Fibroblast of mammary gland (primary cell): ENCODE data around the gene PRKN.

Experiments used
- DNase-seq: peaks from one replicate; pipeline ENCODE4 v3.0.0-alpha.2; 2010; ENCODE audit warnings: low read depth
- H3K4me3 ChIP-seq: 2 replicates; pipeline ENCODE4 v1.5.1; 2011; ENCODE audit warnings: low read depth, mild to moderate bottlenecking, low read length, moderate library complexity; ENCODE audit not compliant: control insufficient read depth
- CTCF ChIP-seq: conservative IDR thresholded peaks from 2 replicates; pipeline ENCODE4 v1.5.1; 2011; ENCODE audit warnings: low read depth, low read length, inconsistent platforms; ENCODE audit not compliant: control insufficient read depth, insufficient read depth

Gene PRKN

DNA sequence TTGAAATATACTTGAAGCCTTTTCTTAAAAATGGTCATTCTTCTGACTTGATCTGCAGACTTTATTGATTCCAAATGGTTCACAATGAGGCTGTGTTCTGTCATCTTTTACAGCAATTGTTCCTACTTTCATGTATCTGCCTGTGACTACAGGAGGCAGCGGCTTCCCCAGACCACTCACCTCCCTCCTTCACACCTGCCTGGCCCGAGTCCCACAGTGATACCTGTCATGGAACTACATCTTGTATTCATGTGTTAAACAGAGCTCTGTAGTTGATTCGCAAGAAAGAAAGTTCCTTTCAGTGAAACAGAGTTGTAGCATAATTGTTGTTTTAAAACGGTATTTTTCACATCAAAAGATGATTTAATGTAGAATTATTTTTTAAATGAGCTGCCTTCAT, 780.2 kb downstream of the PRKN start:
- DNase-seq: no peak

DNA sequence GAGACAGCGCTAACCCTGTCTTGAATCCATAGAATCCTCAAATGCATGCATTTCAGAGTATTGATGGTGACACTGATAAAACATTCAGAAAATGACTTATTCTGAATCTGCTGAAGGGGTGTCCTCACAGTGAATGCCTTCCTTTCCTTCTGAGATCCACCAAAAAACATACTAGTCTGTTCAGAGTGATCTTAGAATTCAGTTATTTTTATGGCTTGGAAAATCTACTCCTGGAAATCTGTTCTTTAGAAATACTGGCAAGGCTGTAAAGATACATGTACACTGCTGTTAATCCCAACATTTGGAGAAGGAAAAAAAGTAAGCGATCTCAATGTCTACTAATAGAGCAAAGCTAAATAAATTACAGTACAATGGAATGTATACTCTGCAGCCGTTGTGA, 781.1 kb downstream of the PRKN start:
- no peak for TF ChIP-seq CTCF
- no peak overlapping the region for H3K4me3 ChIP-seq
- no peak for DNase-seq

More for the DNA sequence above, 780.2 kb downstream of the PRKN start:
- no peak for TF ChIP-seq CTCF
- no peak overlapping the region for H3K4me3 ChIP-seq

DNA sequence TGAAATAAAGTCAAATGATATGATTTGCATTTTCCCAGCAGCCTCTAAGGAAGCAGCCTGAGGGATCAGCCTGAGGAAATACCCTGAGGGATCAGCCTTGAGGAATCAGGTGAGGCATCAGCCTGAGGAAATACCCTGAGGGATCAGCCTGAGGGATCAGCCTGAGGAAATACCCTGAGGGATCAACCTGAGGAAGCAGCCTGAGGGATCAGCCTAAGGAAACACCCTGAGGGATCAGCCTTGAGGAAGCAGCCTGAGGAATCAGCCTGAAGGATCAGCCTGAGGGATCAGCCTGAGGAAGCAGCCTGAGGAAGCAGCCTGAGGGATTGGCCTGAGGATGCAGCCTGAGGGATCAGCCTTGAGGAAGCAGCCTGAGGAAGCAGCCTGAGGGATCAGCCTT, 784.0 kb downstream of the PRKN start:
- no peak for DNase-seq
- no peak for TF ChIP-seq CTCF
- no peak overlapping the region for H3K4me3 ChIP-seq

DNA sequence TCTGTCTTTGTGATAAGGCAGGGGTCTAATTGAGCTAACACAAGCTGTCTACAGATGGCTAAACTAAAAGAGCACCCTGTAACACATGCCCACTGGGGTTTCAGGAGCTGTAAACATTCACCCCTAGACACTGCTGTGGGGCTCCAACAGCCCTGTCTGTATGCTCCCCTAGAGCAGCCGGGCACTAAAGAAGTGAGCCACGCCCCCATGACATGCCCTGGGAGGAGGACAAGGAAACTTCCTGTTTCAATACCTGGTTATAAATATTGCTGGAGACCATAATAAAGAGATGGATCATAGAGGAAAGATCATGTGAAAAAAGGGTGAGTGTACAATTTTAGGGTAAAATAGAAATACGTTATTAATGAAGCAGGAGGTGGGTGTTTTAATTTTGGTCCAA, 786.0 kb downstream of the PRKN start:
- no peak for DNase-seq
- no peak for TF ChIP-seq CTCF
- no peak overlapping the region for H3K4me3 ChIP-seq

- DNase-seq: no peak
- H3K4me3 ChIP-seq: no peak overlapping the region
- no peak for TF ChIP-seq CTCF
These were observed 787.0 kb downstream of the PRKN start for GRCh38 chr6:161940519-161940918.

- H3K4me3 ChIP-seq: no peak overlapping the region
- no peak for DNase-seq
- no peak for TF ChIP-seq CTCF
These were observed 801.2 kb downstream of the PRKN start for GRCh38 chr6:161926324-161926723.

DNA sequence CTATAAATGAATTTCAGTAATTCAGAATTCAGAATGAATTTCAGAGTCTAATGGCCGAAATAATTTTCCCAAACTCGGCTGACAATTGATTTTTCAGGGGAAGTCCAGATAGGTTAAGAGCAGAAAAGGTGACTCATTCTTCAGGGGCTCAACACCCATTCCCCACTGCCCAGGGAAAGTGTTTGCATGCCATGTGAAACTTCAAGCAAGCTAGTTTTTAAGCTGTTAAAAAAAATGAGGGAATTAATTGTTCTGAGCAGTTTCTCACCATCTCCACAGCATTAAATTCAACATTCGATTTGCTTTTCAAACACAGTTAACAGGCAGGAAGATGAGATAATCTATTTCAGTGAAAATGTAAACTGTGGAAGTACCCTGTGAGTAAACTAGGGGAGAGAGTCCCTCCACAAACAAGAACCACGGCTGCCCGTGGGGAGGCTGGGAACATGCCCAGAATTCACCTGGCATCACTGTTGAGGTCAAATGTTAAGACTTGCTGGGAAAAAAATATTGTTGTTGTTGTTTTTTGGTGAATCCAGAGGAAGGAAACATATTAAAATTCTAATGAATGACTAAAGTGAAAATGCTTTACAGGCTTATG, 803.0 kb downstream of the PRKN start:
- no peak for DNase-seq
- no peak overlapping the region for H3K4me3 ChIP-seq
- no peak for TF ChIP-seq CTCF
